HG03280 (cell line): ENCODE measurements around the gene SLC39A7.
"Not testable (repeated sequence)": the region's sequence is repeated elsewhere in the genome, so short reads cannot be mapped to it uniquely, and the experiment has no call there.

Source experiments
- ATAC-seq: cut with Tn5 transposase; IDR thresholded peaks from one replicate; pipeline ENCODE4 v1.9.1; 2021; ENCODE audit warnings: mild to moderate bottlenecking, moderate library complexity; ENCODE audit not compliant: unreplicated experiment

Gene SLC39A7

DNA sequence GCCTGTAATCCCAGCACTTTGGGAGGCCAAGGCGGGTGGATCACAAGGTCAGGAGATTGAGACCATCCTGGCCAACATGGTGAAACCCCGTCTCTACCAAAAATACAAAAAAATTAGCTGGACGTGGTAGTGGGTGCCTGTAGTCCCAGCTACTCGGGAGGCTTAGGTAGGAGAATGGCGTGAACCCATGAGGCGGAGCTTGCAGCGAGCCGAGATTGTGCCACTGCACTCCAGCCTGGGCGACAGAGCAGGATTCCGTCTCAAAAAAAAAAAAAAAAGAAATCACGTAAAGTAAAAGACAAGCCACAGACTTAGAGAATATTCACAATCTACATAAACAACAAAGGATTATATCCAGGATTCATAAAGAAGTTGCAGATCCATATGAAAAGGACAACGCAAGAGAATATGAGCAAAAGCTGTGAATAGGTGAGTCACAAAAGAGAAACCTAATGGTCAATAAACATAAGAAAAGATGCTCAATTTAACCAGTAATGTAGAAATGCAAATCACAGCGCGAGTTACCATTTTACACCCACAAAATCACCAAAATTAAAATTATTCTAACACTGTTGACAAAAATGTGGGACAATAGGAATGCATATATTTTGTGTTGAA, 25.9 kb downstream of the SLC39A7 start:
- ATAC-seq = not testable (repeated sequence)

- ATAC-seq = no peak
These were observed 34.6 kb downstream of the SLC39A7 start for GRCh38 chr6:33235221-33235634.

DNA sequence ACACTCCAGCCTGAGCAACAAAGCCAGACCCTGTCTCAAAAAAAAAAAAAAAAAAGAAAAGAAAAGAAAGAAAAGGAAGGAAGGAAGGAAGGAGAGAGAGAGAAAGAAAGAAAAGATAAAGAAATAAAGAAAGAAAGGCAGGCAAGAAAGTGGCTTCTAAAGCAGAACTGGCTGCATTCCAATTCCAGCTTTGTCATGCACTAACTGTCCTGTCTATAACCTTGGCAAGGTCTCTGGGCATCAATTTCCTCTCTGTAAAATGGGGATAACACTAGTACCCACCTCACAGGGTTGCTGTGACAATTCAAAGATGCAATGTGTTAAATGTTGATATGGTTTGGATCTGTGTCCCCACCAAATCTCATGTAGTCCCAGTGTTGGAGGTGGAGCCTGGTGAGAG, 35.7 kb downstream of the SLC39A7 start:
- no peak for ATAC-seq

DNA sequence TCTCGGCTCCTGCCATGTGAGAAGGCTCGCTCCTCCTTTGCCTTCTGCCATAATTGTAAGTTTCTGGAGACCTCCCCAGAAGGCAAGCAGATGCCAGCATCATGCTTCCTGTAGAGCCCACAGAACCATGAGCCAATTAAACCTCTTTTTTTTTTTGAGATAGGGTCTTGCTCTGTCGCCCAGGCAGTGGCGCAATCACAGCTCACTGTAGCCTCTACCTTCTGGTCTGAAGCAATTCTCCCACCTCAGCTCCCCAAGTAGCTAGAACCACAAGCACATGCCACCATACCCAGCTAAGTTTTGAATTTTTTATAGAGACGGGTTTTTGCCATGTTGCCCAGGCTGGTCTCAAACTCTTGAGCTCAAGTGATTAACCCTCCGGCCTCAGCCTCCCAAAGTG, 36.2 kb downstream of the SLC39A7 start:
- ATAC-seq = no peak

DNA sequence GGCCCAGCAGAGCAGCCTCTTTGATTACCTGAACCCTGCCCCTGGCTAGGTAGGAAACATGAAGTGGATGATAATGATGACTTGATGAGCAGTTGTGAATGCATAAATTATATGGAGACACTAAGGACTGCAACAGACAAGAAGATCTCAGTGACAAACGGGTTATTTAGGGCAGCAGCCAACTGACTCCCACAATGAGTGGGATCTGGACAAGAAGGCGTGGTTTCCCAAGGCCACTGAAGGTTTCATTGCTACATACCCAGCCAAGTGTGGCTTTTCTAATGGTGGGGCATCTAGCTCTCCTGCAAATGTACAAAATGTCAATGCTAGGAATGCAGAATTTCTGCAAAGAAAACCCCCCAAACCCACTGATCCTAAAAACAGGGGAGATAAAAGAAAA, 37.1 kb downstream of the SLC39A7 start:
- ATAC-seq = no peak

DNA sequence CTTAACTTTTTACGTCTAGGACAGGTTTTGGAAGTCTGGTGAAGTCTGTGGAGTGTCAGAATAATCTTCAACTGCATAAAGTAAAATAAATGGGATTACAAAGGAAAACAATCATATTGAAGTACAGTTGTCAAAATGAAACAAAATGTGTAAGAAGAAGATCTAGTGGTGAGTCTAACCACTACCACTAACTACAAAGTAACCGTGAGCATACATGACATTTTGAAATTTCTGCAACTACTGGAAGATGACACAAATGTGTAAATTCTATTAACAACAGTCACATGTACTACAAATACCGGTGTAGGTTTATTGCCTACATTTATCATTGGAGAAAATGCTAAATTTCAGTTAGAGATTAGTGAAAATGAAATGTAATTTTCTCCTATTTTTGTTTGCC, 41.3 kb downstream of the SLC39A7 start:
- no peak for ATAC-seq

GRCh38 chr6:33243476-33243875, 42.8 kb downstream of the SLC39A7 start:
- ATAC-seq = no peak

GRCh38 chr6:33247977-33248642, 47.4 kb downstream of the SLC39A7 start:
- ATAC-seq = peak; percentile 30

GRCh38 chr6:33248643-33248931, 47.9 kb downstream of the SLC39A7 start:
- no peak for ATAC-seq

DNA sequence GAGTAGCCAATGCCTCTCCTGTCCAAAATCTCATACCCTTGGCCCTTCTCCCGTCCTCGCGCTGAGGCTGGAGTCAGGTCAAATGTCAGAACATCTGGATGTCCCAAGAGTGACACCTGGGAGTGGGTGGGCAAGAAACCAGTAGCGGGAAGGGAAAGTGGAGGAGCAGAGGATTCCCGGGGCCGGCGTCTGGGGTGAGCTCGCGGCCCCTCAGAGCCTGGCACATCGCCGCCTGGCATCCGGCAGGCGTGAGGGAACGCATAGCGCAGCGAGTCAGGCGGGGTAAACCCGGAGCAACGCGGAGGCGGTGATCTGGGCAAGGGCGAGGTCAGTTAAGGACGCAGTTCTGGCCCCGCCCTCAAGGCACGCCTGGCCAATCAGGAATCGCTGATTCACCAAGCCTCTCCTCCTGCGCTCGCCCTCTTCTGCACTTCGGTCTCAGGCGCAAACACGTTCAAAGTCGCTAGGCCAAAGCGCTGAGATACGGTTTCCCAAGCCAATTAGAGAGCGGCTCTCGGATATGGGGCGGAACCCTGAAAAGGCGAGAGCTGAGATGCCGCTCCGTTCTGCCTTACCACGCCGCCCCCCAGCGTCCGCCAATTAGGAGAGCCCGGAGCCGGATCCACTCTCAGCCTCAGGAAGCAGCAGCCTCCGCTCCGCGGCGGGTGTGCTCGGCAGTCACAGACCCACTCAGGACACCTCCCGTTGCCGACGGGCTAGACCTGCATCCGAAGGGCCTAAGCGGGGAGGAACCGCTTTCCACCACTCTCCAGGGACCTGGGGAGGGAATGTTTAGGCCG, 48.5 kb downstream of the SLC39A7 start:
- ATAC-seq = peak; percentile 85

GRCh38 chr6:33249732-33250630, 49.3 kb downstream of the SLC39A7 start:
- no peak for ATAC-seq

DNA sequence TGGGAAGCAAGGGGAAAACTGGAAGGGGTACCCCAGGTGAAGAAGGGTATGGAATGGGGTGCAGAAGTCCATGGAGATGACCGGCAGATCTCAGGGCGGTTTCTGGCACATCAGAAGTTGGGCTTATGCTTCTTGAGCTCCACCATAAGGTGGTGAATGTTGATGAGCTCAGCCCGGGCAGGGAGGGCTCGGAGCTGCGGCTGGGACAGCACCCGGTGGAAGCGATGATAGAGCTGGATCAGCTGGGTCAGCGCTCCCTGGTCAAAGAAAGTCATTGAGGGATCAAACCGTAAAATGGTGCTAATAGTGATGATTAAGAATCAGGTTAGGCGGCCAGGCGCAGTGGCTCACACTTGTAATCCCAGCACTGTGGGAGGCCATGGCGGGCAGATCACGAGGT, 50.1 kb downstream of the SLC39A7 start:
- ATAC-seq = no peak

DNA sequence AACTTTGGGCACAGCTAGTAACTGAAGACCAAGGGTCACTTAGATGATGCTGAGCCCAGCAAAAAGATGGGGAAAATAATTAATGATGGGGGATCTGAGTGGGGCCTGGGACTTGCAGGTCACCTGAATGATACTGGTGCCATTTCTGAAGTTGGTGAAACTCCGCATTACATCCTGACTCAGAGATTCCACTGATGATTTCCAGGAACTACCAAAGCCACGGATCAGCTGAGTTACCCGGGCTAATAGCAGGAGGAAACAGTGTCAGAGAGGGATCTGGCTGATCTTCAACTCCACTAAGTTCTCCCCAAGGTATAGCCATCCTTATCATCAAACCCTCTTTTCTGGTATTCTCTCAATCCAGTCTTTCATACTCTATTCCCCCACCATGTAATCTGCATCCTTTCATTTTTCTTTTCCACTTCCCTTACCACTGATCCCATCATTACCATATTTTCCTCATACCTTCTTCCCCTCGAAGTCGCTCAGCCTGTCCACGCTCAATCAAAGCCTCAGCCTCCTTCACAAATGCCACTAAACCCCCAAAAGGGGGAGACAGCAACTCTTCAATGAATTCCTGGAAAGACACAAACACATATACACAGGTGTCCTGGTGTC, 50.8 kb downstream of the SLC39A7 start:
- no peak for ATAC-seq

- ATAC-seq = no peak
These were observed 52.1 kb downstream of the SLC39A7 start for GRCh38 chr6:33252759-33253158.
